ENCODE results near the gene ABCD2.

GRCh38 chr12:39503439-39503838, 116.2 kb downstream of the ABCD2 start:
- TF ChIP-seq POLR2A (IDR thresholded peaks at IDR 0.05): no peak
- TF ChIP-seq, protein P1, sequence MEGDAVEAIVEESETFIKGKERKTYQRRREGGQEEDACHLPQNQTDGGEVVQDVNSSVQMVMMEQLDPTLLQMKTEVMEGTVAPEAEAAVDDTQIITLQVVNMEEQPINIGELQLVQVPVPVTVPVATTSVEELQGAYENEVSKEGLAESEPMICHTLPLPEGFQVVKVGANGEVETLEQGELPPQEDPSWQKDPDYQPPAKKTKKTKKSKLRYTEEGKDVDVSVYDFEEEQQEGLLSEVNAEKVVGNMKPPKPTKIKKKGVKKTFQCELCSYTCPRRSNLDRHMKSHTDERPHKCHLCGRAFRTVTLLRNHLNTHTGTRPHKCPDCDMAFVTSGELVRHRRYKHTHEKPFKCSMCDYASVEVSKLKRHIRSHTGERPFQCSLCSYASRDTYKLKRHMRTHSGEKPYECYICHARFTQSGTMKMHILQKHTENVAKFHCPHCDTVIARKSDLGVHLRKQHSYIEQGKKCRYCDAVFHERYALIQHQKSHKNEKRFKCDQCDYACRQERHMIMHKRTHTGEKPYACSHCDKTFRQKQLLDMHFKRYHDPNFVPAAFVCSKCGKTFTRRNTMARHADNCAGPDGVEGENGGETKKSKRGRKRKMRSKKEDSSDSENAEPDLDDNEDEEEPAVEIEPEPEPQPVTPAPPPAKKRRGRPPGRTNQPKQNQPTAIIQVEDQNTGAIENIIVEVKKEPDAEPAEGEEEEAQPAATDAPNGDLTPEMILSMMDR (IDR thresholded peaks at IDR 0.05): no peak
